HCT116 (cell line): ENCODE results near the gene ATF7. TPM values are rescaled to one million over a fixed set of nuclear protein-coding genes. Genes with fewer than 3 reads are reported as not detected.

ENCODE experiments used
- ATAC-seq: fragments of 200-7000 bp; cut with Tn5 transposase; 2 replicates; pipeline ENCODE4 v1.9.1; 2020; ENCODE audit warnings: mild to moderate bottlenecking, moderate library complexity
- BruUV-seq: library from RNA; stranded (reverse); fragments of 400-500 nt; replicated peaks from 2 replicates; lab custom pipeline; 2021; lab: Mats Ljungman, UMichigan
- CTCF ChIA-PET: fragments of 300-600 bp; sonication (Branson Sonifier 250); formaldehyde crosslinking; loops from one replicate; lab custom pipeline; 2021; ENCODE audit warnings: antibody characterized with exemption; lab: Charles Lee
- POLR2A ChIA-PET: fragments of 300-600, 350-600 bp; sonication (Branson Sonifier 250); formaldehyde crosslinking; loops from one replicate; lab custom pipeline; 2021; ENCODE audit warnings: antibody characterized with exemption; lab: Charles Lee
- RAD21 ChIA-PET, 2 experiments: fragments of 300-600 bp; sonication (Branson Sonifier 250); formaldehyde crosslinking; loops; one replicate each; lab custom pipeline; 2023; ENCODE audit warnings: low total read pairs in 2 of 2; ENCODE audit not compliant: uncharacterized antibody in 2 of 2, unreplicated experiment in 2 of 2, low non-redundant PET in 1 of 2; lab: Charles Lee
- DNase-seq: peaks from one replicate; pipeline ENCODE4 v3.0.0-alpha.2; 2010; ENCODE audit warnings: low read depth, low spot score
- H2AFZ ChIP-seq: fragments of 200-600 bp; shearing (Covaris generic), sonication (generic); 2 replicates; pipeline ENCODE4 v1.6.1; 2017; ENCODE audit warnings: low read depth, mixed run types, mixed read lengths, antibody characterized with exemption, low read length; ENCODE audit not compliant: poor library complexity, severe bottlenecking
- H3K27ac ChIP-seq: 2 replicates; pipeline ENCODE4 v1.5.1; 2012; ENCODE audit warnings: low read depth, low read length
- H3K27me3 ChIP-seq: fragments of 200-600 bp; sonication (generic); 2 replicates; pipeline ENCODE4 v1.6.1; 2016; ENCODE audit warnings: mixed run types, low read length, mixed read lengths; ENCODE audit not compliant: insufficient read depth
- H3K36me3 ChIP-seq, 2 experiments: fragments of 200-500 bp in 1 of 2; fragments of 200-600 bp in 1 of 2; sonication (Bioruptor generic) in 1 of 2; sonication (generic) in 1 of 2; 2 replicates each; pipeline versions ENCODE4 v1.5.1 to v1.6.1; 2014 to 2016; ENCODE audit warnings: low read length in 2 of 2, inconsistent platforms in 1 of 2, mixed read lengths in 1 of 2, mixed run types in 1 of 2; ENCODE audit not compliant: insufficient read depth in 2 of 2, control insufficient read depth in 1 of 2
- H3K4me1 ChIP-seq, 2 experiments: fragments of 200-600 bp in 1 of 2; sonication (generic) in 1 of 2; 2 replicates each; pipeline versions ENCODE4 v1.5.1 to v1.6.1; 2012 to 2017; ENCODE audit warnings: low read length in 2 of 2, inconsistent platforms in 1 of 2, mild to moderate bottlenecking in 1 of 2, mixed read lengths in 1 of 2, mixed run types in 1 of 2, moderate library complexity in 1 of 2; ENCODE audit not compliant: insufficient read depth in 2 of 2, control insufficient read depth in 1 of 2
- H3K4me2 ChIP-seq: fragments of 200-600 bp; sonication (generic); 2 replicates; pipeline ENCODE4 v1.6.1; 2017; ENCODE audit warnings: mixed run types, low read length, mixed read lengths
- H3K4me3 ChIP-seq, 2 experiments: fragments of 200-600 bp in 1 of 2; sonication (generic) in 1 of 2; replicated peaks in 1 of 2; 2 replicates each; pipeline ENCODE4 v1.5.1; 2011 to 2016; ENCODE audit warnings: low read length in 2 of 2, control low read depth in 1 of 2, low read depth in 1 of 2, mild to moderate bottlenecking in 1 of 2, mixed read lengths in 1 of 2, mixed run types in 1 of 2
- H3K79me2 ChIP-seq: fragments of 200-600 bp; sonication (generic); 2 replicates; pipeline ENCODE4 v1.6.1; 2017; ENCODE audit warnings: mild to moderate bottlenecking, mixed run types, low read length, moderate library complexity, mixed read lengths; ENCODE audit not compliant: insufficient read depth
- H3K9ac ChIP-seq: fragments of 200-600 bp; sonication (generic); 2 replicates; pipeline ENCODE4 v1.6.1; 2016; ENCODE audit warnings: low read length, mixed read lengths
- H3K9me2 ChIP-seq: fragments of 200-600 bp; sonication (generic), shearing (Covaris generic); 2 replicates; pipeline ENCODE4 v1.6.1; 2017; ENCODE audit warnings: mixed run types, mild to moderate bottlenecking, moderate library complexity; ENCODE audit not compliant: insufficient read depth
- H3K9me3 ChIP-seq, 2 experiments: fragments of 200-500 bp in 1 of 2; fragments of 200-600 bp in 1 of 2; sonication (Bioruptor generic) in 1 of 2; sonication (generic) in 1 of 2; 2 replicates each; pipeline ENCODE4 v1.6.1; 2014 to 2017; ENCODE audit warnings: low read length in 2 of 2, mixed read lengths in 2 of 2, inconsistent platforms in 1 of 2, low read depth in 1 of 2, mild to moderate bottlenecking in 1 of 2, mixed run types in 1 of 2, moderate library complexity in 1 of 2; ENCODE audit not compliant: control insufficient read depth in 1 of 2, insufficient read depth in 1 of 2
- H4K20me1 ChIP-seq: fragments of 200-600 bp; sonication (generic), shearing (Covaris generic); 2 replicates; pipeline ENCODE4 v1.6.1; 2017; ENCODE audit warnings: mixed run types, mild to moderate bottlenecking, moderate library complexity; ENCODE audit not compliant: insufficient read depth
- CBX3 ChIP-seq: IDR thresholded peaks from 2 replicates; pipeline ENCODE4 v1.6.1; 2012; ENCODE audit warnings: low read depth
- CEBPB ChIP-seq: IDR thresholded peaks from 2 replicates; pipeline ENCODE4 v1.6.1; 2012; ENCODE audit warnings: low read depth
- EGR1 ChIP-seq: IDR thresholded peaks from 2 replicates; pipeline ENCODE4 v1.6.1; 2012; ENCODE audit warnings: low read depth
- EZH2 ChIP-seq: fragments of 200-600 bp; sonication (generic); IDR thresholded peaks from 2 replicates; pipeline ENCODE4 v1.6.1; 2017; ENCODE audit warnings: antibody characterized with exemption, mixed run types
- EZH2phosphoT487 ChIP-seq: fragments of 200-600 bp; IDR thresholded peaks from 2 replicates; pipeline ENCODE4 v1.6.1; 2018; ENCODE audit warnings: antibody characterized with exemption, borderline replicate concordance
- FOSL1 ChIP-seq: IDR thresholded peaks from 2 replicates; pipeline ENCODE4 v1.6.1; 2012; ENCODE audit warnings: low read depth
- JUND ChIP-seq: IDR thresholded peaks from 2 replicates; pipeline ENCODE4 v1.6.1; 2012
- POLR2A ChIP-seq: IDR thresholded peaks from 2 replicates; pipeline ENCODE4 v1.7.0; 2011; ENCODE audit warnings: borderline replicate concordance; ENCODE audit not compliant: insufficient read depth, insufficient read length; ENCODE audit errors: extremely low read depth
- POLR2AphosphoS5 ChIP-seq: IDR thresholded peaks from 2 replicates; pipeline ENCODE4 v1.6.1; 2011; ENCODE audit warnings: mild to moderate bottlenecking, low read depth, low read length, moderate library complexity
- SIN3A ChIP-seq: IDR thresholded peaks from 2 replicates; pipeline ENCODE4 v1.6.1; 2012; ENCODE audit warnings: low read depth
- SRF ChIP-seq: IDR thresholded peaks from 2 replicates; pipeline ENCODE4 v1.6.1; 2012; ENCODE audit warnings: low read depth
- TCF7L2 ChIP-seq: IDR thresholded peaks from 2 replicates; pipeline ENCODE4 v1.7.0; 2011; ENCODE audit warnings: borderline replicate concordance, inconsistent platforms; ENCODE audit not compliant: insufficient read depth, insufficient read length; ENCODE audit errors: extremely low read depth
- YY1 ChIP-seq: IDR thresholded peaks from 2 replicates; pipeline ENCODE4 v1.6.1; 2011; ENCODE audit warnings: low read length, low read depth, moderate library complexity, mild to moderate bottlenecking; ENCODE audit not compliant: insufficient replicate concordance; ENCODE audit errors: extremely low read depth
- ZFX ChIP-seq: fragments of 450-650 bp; IDR thresholded peaks from 2 replicates; pipeline ENCODE4 v1.6.1; 2017
- intact Hi-C: fragments of 100-400 bp; cut with micrococcal nuclease; formaldehyde crosslinking; loops from 2 replicates; pipeline ENCODE4 v1.10.0; 2022
- total RNA-seq: library from RNA; stranded (reverse); gene quantifications from one replicate; pipeline ENCODE4 v1.2.1, GENCODE V29; 2021; ENCODE audit not compliant: unreplicated experiment
- TF ChIP-seq, protein P1 (sequence below): IDR thresholded peaks from 2 replicates; pipeline ENCODE4 v1.6.1; 2012
- TF ChIP-seq, protein P2 (sequence below): IDR thresholded peaks from 2 replicates; pipeline ENCODE4 v1.6.1; 2011; ENCODE audit warnings: mild to moderate bottlenecking, low read length, moderate library complexity; ENCODE audit not compliant: insufficient replicate concordance; ENCODE audit errors: extremely low read depth
- TF ChIP-seq, protein P3 (sequence below): IDR thresholded peaks from 2 replicates; pipeline ENCODE4 v1.6.1; 2012; ENCODE audit warnings: low read depth
- TF ChIP-seq, protein P4 (sequence below), 3 experiments: fragments of 200-600 bp in 1 of 3; sonication (generic) in 1 of 3; IDR thresholded peaks in 2 of 3; conservative IDR thresholded peaks in 1 of 3; 2 replicates each; pipeline ENCODE4 v1.5.1; 2012 to 2017; ENCODE audit warnings: low read depth in 2 of 3, low read length in 2 of 3, antibody characterized with exemption in 1 of 3, borderline replicate concordance in 1 of 3, control low read depth in 1 of 3, mild to moderate bottlenecking in 1 of 3, mixed read lengths in 1 of 3, mixed run types in 1 of 3, moderate library complexity in 1 of 3; ENCODE audit not compliant: insufficient read depth in 1 of 3
- TF ChIP-seq, protein P5 (sequence below): IDR thresholded peaks from 2 replicates; pipeline ENCODE4 v1.6.1; 2012

ATF7 gene
- total RNA-seq, 1 experiment from 2014 or later: 24.0 TPM

DNA sequence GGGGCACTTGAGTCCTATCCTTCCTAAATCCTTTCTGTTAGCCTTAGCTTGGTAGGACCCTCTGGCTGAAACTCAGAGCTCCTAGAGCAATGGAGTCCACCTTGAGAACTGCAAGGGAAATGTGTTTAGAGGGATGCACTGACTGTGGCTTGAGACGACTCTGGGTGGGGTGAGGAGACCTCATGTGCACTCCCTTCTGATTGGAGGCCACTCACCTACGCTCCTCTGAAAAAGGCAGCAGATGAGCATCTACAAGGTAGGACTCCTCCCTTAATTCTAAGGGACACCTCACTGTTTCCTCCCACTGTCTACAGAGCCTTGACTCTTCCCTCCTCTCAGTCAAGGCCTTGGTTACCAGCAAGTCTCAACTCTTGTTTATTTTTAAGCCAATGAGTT is 127.9 kb downstream of the ATF7 start:
- H3K4me3 ChIP-seq: peak overlapping the region; percentile 75 to 87
- H4K20me1 ChIP-seq: no peaks in the 10 kb centered on the region
- peak overlapping the region; percentile 41 for H3K27ac ChIP-seq
- ChIA-PET RAD21 (no interaction called here), POLR2A (interaction anchor here (0.8 kb wide), 1 partner anchor 177 kb away, joined by 3 read pairs; the partner anchor contains the start of gene AAAS), CTCF (no interaction called here)
- no peaks in the 10 kb centered on the region for H3K27me3 ChIP-seq
- no peak for DNase-seq
- intact Hi-C loops: no loop called here
- no peak overlapping the region for H2AFZ ChIP-seq
- peaks cover 16% of the 10 kb centered on the region for H3K79me2 ChIP-seq
- H3K9me2 ChIP-seq: no peaks in the 10 kb centered on the region
- H3K9ac ChIP-seq: peak overlapping the region; percentile 52; the same call in 1 of the 2 replicates
- H3K9me3 ChIP-seq: no peaks in the 10 kb centered on the region
- H3K4me2 ChIP-seq: peak overlapping the region; percentile 89
- TF ChIP-seq, protein P1, sequence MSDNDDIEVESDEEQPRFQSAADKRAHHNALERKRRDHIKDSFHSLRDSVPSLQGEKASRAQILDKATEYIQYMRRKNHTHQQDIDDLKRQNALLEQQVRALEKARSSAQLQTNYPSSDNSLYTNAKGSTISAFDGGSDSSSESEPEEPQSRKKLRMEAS: no peak
- TF ChIP-seq ZFX (no peak), SRF (no peak), TCF7L2 (no peak), EGR1 (no peak), JUND (no peak), SIN3A (no peak), CEBPB (no peak), POLR2AphosphoS5 (no peak), EZH2phosphoT487 (no peak), POLR2A (no peak), YY1 (no peak), EZH2 (no peak), CBX3 (no peak), FOSL1 (no peak)
- TF ChIP-seq, protein P2, sequence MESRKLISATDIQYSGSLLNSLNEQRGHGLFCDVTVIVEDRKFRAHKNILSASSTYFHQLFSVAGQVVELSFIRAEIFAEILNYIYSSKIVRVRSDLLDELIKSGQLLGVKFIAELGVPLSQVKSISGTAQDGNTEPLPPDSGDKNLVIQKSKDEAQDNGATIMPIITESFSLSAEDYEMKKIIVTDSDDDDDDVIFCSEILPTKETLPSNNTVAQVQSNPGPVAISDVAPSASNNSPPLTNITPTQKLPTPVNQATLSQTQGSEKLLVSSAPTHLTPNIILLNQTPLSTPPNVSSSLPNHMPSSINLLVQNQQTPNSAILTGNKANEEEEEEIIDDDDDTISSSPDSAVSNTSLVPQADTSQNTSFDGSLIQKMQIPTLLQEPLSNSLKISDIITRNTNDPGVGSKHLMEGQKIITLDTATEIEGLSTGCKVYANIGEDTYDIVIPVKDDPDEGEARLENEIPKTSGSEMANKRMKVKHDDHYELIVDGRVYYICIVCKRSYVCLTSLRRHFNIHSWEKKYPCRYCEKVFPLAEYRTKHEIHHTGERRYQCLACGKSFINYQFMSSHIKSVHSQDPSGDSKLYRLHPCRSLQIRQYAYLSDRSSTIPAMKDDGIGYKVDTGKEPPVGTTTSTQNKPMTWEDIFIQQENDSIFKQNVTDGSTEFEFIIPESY: no peak
- TF ChIP-seq, protein P3, sequence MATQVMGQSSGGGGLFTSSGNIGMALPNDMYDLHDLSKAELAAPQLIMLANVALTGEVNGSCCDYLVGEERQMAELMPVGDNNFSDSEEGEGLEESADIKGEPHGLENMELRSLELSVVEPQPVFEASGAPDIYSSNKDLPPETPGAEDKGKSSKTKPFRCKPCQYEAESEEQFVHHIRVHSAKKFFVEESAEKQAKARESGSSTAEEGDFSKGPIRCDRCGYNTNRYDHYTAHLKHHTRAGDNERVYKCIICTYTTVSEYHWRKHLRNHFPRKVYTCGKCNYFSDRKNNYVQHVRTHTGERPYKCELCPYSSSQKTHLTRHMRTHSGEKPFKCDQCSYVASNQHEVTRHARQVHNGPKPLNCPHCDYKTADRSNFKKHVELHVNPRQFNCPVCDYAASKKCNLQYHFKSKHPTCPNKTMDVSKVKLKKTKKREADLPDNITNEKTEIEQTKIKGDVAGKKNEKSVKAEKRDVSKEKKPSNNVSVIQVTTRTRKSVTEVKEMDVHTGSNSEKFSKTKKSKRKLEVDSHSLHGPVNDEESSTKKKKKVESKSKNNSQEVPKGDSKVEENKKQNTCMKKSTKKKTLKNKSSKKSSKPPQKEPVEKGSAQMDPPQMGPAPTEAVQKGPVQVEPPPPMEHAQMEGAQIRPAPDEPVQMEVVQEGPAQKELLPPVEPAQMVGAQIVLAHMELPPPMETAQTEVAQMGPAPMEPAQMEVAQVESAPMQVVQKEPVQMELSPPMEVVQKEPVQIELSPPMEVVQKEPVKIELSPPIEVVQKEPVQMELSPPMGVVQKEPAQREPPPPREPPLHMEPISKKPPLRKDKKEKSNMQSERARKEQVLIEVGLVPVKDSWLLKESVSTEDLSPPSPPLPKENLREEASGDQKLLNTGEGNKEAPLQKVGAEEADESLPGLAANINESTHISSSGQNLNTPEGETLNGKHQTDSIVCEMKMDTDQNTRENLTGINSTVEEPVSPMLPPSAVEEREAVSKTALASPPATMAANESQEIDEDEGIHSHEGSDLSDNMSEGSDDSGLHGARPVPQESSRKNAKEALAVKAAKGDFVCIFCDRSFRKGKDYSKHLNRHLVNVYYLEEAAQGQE: no peak
- TF ChIP-seq, protein P4, sequence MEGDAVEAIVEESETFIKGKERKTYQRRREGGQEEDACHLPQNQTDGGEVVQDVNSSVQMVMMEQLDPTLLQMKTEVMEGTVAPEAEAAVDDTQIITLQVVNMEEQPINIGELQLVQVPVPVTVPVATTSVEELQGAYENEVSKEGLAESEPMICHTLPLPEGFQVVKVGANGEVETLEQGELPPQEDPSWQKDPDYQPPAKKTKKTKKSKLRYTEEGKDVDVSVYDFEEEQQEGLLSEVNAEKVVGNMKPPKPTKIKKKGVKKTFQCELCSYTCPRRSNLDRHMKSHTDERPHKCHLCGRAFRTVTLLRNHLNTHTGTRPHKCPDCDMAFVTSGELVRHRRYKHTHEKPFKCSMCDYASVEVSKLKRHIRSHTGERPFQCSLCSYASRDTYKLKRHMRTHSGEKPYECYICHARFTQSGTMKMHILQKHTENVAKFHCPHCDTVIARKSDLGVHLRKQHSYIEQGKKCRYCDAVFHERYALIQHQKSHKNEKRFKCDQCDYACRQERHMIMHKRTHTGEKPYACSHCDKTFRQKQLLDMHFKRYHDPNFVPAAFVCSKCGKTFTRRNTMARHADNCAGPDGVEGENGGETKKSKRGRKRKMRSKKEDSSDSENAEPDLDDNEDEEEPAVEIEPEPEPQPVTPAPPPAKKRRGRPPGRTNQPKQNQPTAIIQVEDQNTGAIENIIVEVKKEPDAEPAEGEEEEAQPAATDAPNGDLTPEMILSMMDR (IDR thresholded peaks at IDR 0.05 in 2 of 3, conservative IDR thresholded peaks at IDR 0.05 in 1 of 3; ENCODE audit: borderline replicate concordance in 1 of 3, insufficient read depth in 1 of 3, low read depth in 2 of 3, low read length in 2 of 3): no peak
- TF ChIP-seq, protein P5, sequence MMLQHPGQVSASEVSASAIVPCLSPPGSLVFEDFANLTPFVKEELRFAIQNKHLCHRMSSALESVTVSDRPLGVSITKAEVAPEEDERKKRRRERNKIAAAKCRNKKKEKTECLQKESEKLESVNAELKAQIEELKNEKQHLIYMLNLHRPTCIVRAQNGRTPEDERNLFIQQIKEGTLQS: no peak
- no TSS peak for BruUV-seq
- no peak for ATAC-seq
- peaks cover 19 to 50% of the 10 kb centered on the region in 2 experiments for H3K4me1 ChIP-seq
- no peaks in the 10 kb centered on the region for H3K36me3 ChIP-seq
